Stimulated activated naive B cell treated with anti-CD40 and anti-IgM and Interleukin-4, amounts not matched to agents 10 μg/mL and 1 μg/mL and 100 μg/mL, for 72 hours (primary cell): Measurements from ENCODE around the gene PGM1.

Experiments used
- ATAC-seq, 2 donors: fragments of 150-1000 bp; cut with Tn5 transposase; replicated peaks; 2 replicates each; pipeline ENCODE4 v1.10.0; 2021; ENCODE audit warnings: moderate library complexity in 1 of 2
- DNase-seq: peaks from one replicate; pipeline ENCODE4 v3.0.0; 2021
- H3K27ac Mint-ChIP-seq: one replicate; pipeline ENCODE4 v1.8.0; 2022; ENCODE audit warnings: mild to moderate bottlenecking, mixed read lengths
- H3K27me3 Mint-ChIP-seq, 2 donors: one replicate each; pipeline ENCODE4 v1.8.0; 2022; ENCODE audit warnings: mixed read lengths in 2 of 2
- H3K36me3 Mint-ChIP-seq, 2 donors: one replicate each; pipeline ENCODE4 v1.8.0; 2022; ENCODE audit warnings: mixed read lengths in 2 of 2, mild to moderate bottlenecking in 1 of 2
- H3K4me1 Mint-ChIP-seq, 2 donors: one replicate each; pipeline ENCODE4 v1.8.0; 2022; ENCODE audit warnings: mixed read lengths in 2 of 2, mild to moderate bottlenecking in 1 of 2
- H3K4me3 Mint-ChIP-seq, 2 donors: one replicate each; pipeline ENCODE4 v1.8.0; 2022; ENCODE audit warnings: mild to moderate bottlenecking in 2 of 2, mixed read lengths in 2 of 2, moderate library complexity in 1 of 2
- H3K9me3 Mint-ChIP-seq, 2 donors: one replicate each; pipeline ENCODE4 v1.8.0; 2022; ENCODE audit warnings: mixed read lengths in 2 of 2, mild to moderate bottlenecking in 1 of 2

PGM1 gene

DNA sequence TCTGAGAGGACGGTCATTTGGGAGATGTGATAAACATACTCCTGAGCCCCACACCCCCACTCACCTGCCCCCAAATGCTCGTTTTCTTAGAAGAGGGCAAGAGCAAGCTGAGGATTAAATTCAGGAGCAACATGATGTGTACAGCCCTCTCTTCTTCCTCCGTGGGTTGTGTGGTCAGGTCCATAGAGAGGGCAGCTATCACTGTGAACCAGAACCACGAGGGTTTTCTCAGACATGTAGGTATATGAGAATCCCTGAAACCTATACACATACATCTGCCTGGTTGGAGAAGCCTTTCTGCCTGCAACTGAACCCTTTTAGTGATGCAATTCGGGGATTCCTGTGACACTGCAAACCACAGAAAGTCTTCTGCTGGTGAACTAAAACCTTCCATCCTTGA is 38.9 kb downstream of the PGM1 start:
- no peak for ATAC-seq

DNA sequence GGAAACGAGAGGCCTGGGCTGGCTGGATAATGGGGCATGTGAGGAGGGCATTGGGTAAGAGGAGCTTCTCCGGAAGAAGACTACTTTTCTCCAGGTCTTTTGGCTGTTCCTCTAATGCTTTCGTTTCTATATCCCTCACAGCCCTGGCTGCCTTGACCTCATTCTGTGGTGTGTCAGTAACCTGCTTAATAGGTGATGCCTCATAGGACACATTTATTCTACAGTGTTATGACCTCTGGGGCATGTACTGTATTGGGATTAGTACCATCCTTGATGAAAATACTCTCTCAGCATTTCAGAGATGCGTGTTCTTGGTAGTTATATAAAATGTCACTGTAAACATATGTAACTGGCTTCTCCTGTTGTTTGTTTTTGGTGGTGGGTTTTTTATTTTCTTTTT is 40.1 kb downstream of the PGM1 start:
- H3K4me1 Mint-ChIP-seq, result no peaks in the 10 kb centered on the region
- ATAC-seq, result no peak

More for the DNA sequence above, 38.9 kb downstream of the PGM1 start:
- Mint-ChIP-seq H3K4me1 (peaks cover 0 to 1% of the 10 kb centered on the region in 2 donors), H3K27me3 (no peaks in the 10 kb centered on the region), H3K36me3 (peaks cover 30 to 59% of the 10 kb centered on the region in 2 donors), H3K9me3 (no peaks in the 10 kb centered on the region), H3K4me3 (no peak overlapping the region), H3K27ac (no peak overlapping the region)
- no peak for DNase-seq

GRCh38 chr1:63634471-63634870 is 41.3 kb downstream of the PGM1 start:
- Mint-ChIP-seq H3K4me3 (no peak overlapping the region), H3K27ac (no peak overlapping the region), H3K9me3 (no peaks in the 10 kb centered on the region), H3K36me3 (peaks cover 50 to 74% of the 10 kb centered on the region in 2 donors), H3K27me3 (no peaks in the 10 kb centered on the region), H3K4me1 (no peaks in the 10 kb centered on the region)
- no peak for DNase-seq
- ATAC-seq, result no peak

More for the DNA sequence above, 40.1 kb downstream of the PGM1 start:
- H3K27me3 Mint-ChIP-seq, result no peaks in the 10 kb centered on the region
- no peak overlapping the region for H3K27ac Mint-ChIP-seq
- peaks cover 40 to 64% of the 10 kb centered on the region in 2 donors for H3K36me3 Mint-ChIP-seq
- DNase-seq, result no peak
- H3K9me3 Mint-ChIP-seq, result no peaks in the 10 kb centered on the region
- H3K4me3 Mint-ChIP-seq, result no peak overlapping the region

- H3K4me3 Mint-ChIP-seq, result no peak overlapping the region
- no peak for DNase-seq
- H3K27ac Mint-ChIP-seq, result no peak overlapping the region
- no peaks in the 10 kb centered on the region for H3K9me3 Mint-ChIP-seq
- ATAC-seq, result no peak
- H3K4me1 Mint-ChIP-seq, result no peaks in the 10 kb centered on the region
- H3K27me3 Mint-ChIP-seq, result no peaks in the 10 kb centered on the region
- peaks cover 53 to 78% of the 10 kb centered on the region in 2 donors for H3K36me3 Mint-ChIP-seq
These were observed 42.5 kb downstream of the PGM1 start for GRCh38 chr1:63635681-63636080.

GRCh38 chr1:63636192-63637105 is 43.2 kb downstream of the PGM1 start:
- no peak for DNase-seq
- no peaks in the 10 kb centered on the region for H3K27me3 Mint-ChIP-seq
- H3K4me1 Mint-ChIP-seq, result no peaks in the 10 kb centered on the region
- H3K9me3 Mint-ChIP-seq, result no peaks in the 10 kb centered on the region
- peaks cover 57 to 79% of the 10 kb centered on the region in 2 donors for H3K36me3 Mint-ChIP-seq
- no peak overlapping the region for H3K4me3 Mint-ChIP-seq
- no peak for ATAC-seq
- H3K27ac Mint-ChIP-seq, result no peak overlapping the region

- no peak for DNase-seq
- H3K27me3 Mint-ChIP-seq, result no peaks in the 10 kb centered on the region
- H3K4me3 Mint-ChIP-seq, result no peak overlapping the region
- no peak for ATAC-seq
- H3K9me3 Mint-ChIP-seq, result no peaks in the 10 kb centered on the region
- peaks cover 47 to 71% of the 10 kb centered on the region in 2 donors for H3K36me3 Mint-ChIP-seq
- no peak overlapping the region for H3K27ac Mint-ChIP-seq
- H3K4me1 Mint-ChIP-seq, result no peaks in the 10 kb centered on the region
These were observed 45.3 kb downstream of the PGM1 start for GRCh38 chr1:63638471-63638870.

DNA sequence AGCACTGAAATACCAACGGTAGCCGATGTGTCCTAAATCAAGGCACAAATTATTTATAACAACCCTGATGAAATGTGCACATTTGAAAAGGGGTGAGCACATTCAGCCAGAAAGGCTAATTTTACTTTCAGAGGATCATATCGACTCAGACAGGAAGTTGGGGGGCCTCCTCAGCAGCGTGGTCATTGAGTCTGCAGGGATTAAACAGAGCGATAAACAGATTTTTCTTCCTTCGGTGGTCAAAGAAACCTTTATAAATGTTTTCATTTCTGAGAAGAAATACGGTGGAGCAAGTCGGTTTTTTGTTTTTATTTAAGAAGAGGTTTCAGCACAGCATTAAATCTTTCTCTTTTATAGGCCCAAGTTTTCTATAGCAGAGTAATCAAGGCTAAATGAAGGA is 45.7 kb downstream of the PGM1 start:
- Mint-ChIP-seq H3K4me3 (no peak overlapping the region), H3K9me3 (no peaks in the 10 kb centered on the region), H3K27ac (no peak overlapping the region), H3K36me3 (peaks cover 48 to 71% of the 10 kb centered on the region in 2 donors), H3K4me1 (no peaks in the 10 kb centered on the region), H3K27me3 (no peaks in the 10 kb centered on the region)
- ATAC-seq (no peak), DNase-seq (no peak)

- Mint-ChIP-seq H3K27me3 (no peaks in the 10 kb centered on the region), H3K4me1 (no peaks in the 10 kb centered on the region), H3K4me3 (no peak overlapping the region), H3K27ac (no peak overlapping the region), H3K36me3 (peaks cover 45 to 59% of the 10 kb centered on the region in 2 donors), H3K9me3 (no peaks in the 10 kb centered on the region)
- DNase-seq (no peak), ATAC-seq (no peak)
These were observed 47.7 kb downstream of the PGM1 start for GRCh38 chr1:63640633-63641567.

DNA sequence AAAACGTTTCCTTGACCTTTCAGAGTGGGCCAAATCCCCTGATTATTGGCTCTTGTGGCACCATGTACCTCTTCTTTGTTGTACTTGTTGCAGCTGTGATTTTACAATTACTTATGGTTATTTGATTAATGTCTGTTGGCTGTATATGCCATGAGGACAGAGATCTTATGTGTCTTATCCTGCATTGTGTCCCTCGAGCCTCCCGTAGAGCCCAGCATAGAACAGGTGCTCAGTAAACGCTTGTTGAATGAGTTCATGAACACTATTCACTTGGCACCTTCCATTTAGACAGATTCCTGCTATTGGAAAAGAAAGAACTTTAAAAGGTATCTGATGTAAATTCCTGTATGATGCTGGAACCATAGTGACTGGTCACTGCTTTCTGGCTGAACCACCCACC is 48.4 kb downstream of the PGM1 start:
- ATAC-seq, result no peak
- Mint-ChIP-seq H3K4me3 (no peak overlapping the region), H3K36me3 (peaks cover 42 to 55% of the 10 kb centered on the region in 2 donors), H3K27me3 (no peaks in the 10 kb centered on the region), H3K9me3 (no peaks in the 10 kb centered on the region), H3K4me1 (no peaks in the 10 kb centered on the region), H3K27ac (no peak overlapping the region)
- no peak for DNase-seq

DNA sequence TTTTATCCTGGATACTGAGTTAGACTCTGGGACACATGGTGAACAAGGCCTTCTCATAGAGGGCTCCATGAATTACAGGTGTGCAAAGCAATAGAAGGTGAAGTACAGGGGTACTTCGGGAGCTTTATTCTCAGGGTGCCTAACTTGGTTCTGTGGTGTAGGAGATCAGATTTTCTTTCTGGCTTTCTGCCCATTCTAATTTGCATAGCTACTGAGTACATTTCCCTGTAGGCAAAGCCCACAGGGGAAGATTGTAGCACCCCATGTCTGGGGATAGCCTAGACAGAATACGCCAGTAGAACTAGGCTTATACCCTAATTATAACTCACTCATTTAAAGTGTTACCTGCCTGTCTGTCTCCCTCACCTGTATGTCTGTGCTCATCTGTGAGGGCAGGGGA is 49.7 kb downstream of the PGM1 start:
- no peaks in the 10 kb centered on the region for H3K27me3 Mint-ChIP-seq
- ATAC-seq (no peak), DNase-seq (no peak)
- H3K36me3 Mint-ChIP-seq, result peaks cover 32 to 47% of the 10 kb centered on the region in 2 donors
- H3K9me3 Mint-ChIP-seq, result no peaks in the 10 kb centered on the region
- no peak overlapping the region for H3K4me3 Mint-ChIP-seq
- H3K4me1 Mint-ChIP-seq, result no peaks in the 10 kb centered on the region
- H3K27ac Mint-ChIP-seq, result no peak overlapping the region

DNA sequence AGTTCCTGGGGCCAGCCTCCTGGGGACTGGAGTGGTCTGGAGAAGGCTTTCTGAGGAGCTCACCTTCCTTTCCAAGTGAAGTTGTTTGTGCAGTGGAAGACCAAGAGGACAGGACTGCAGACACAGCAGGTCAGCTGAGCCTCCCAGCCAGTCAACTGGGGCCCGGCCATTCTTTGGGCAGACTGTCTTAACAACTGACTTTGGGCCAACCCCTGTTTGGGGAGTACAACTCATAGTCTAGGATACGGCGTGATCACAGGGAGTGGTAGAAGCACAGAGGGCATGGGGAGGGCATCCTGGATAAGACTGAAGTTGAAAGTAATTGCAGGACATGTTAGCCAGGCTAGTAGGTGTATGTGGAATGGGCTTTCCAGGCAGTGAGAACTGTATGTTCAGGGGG is 50.3 kb downstream of the PGM1 start:
- Mint-ChIP-seq H3K4me1 (no peaks in the 10 kb centered on the region), H3K4me3 (no peak overlapping the region), H3K36me3 (peaks cover 28 to 47% of the 10 kb centered on the region in 2 donors), H3K27ac (no peak overlapping the region), H3K27me3 (no peaks in the 10 kb centered on the region), H3K9me3 (no peaks in the 10 kb centered on the region)
- no peak for DNase-seq
- no peak for ATAC-seq

DNA sequence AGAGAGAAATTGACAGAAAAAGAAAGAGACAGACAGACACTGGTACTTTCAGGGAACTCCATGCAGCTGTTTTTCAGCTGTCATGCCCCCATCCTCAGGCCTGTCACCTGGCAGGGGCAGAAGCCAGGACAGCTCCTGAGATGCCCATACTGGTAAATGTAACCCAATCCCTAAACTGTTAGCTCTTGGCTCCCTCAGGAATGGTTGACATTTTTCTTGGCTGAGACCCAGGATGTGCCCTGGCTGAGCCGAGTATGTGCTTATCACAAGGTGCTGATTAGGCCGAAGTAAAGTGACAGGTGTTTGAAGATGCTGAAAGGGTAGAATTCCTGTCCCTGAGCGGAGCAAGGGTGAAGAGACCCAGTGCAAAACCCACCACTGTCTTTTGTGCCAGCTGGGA is 50.7 kb downstream of the PGM1 start:
- Mint-ChIP-seq H3K4me3 (no peak overlapping the region), H3K4me1 (no peaks in the 10 kb centered on the region), H3K27me3 (no peaks in the 10 kb centered on the region), H3K27ac (no peak overlapping the region), H3K36me3 (peaks cover 24 to 45% of the 10 kb centered on the region in 2 donors), H3K9me3 (no peaks in the 10 kb centered on the region)
- ATAC-seq (no peak), DNase-seq (no peak)

- H3K27me3 Mint-ChIP-seq, result no peaks in the 10 kb centered on the region
- no peak overlapping the region for H3K4me3 Mint-ChIP-seq
- H3K4me1 Mint-ChIP-seq, result no peaks in the 10 kb centered on the region
- no peak overlapping the region for H3K27ac Mint-ChIP-seq
- no peaks in the 10 kb centered on the region for H3K9me3 Mint-ChIP-seq
- DNase-seq (no peak), ATAC-seq (no peak)
- H3K36me3 Mint-ChIP-seq, result peaks cover 21 to 40% of the 10 kb centered on the region in 2 donors
These were observed 52.1 kb downstream of the PGM1 start for GRCh38 chr1:63645317-63645716.

GRCh38 chr1:63648689-63649088 is 55.5 kb downstream of the PGM1 start:
- H3K9me3 Mint-ChIP-seq, result no peaks in the 10 kb centered on the region
- DNase-seq (no peak), ATAC-seq (no peak)
- H3K4me3 Mint-ChIP-seq, result no peak overlapping the region
- H3K4me1 Mint-ChIP-seq, result no peaks in the 10 kb centered on the region
- no peaks in the 10 kb centered on the region for H3K27me3 Mint-ChIP-seq
- H3K27ac Mint-ChIP-seq, result no peak overlapping the region
- H3K36me3 Mint-ChIP-seq, result peaks cover 30 to 44% of the 10 kb centered on the region in 2 donors
